ENCODE data around the gene MOB3A.

DNA sequence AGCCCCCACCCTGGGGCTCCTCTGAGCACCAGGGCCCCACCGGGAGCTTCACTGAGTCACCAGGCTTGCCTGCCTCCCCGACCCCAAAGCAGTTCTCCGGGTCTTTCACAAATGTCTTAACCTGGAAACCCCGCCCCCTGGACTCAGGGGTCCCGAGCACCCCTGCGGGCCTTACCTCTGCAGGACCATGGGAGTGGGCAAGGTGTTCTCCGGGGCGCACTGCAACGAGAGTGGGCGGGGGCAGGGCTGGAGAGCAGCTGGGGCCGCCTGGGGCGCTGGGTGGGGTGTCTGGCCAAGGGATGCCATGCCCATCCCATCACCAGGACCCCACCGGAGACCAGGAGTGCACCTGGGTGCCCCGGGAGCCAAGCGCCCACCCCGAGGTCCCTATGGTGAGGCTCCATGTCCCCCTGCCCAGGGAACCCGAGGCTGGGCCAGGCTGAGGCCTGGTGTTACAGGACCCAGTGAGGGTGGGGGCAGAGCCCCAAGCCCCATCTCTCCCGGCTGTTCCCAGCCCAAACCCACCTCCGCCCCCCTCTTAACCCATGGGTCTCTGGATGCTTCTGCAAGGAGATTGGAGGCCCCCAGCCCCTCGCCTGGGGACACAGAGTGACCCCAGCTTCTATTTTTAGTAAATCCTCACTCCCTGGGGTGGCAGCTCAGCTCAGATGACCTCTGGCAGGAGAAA lies 56.0 kb downstream of the MOB3A start:
- TF ChIP-seq POLR2AphosphoS5 (IDR thresholded peaks at IDR 0.05; ENCODE audit: low read depth, low read length) (no peak), CTCF (IDR thresholded peaks at IDR 0.05) (no peak), RCOR1 (IDR thresholded peaks at IDR 0.05; ENCODE audit: low read length) (no peak), FOXM1 (IDR thresholded peaks at IDR 0.05; ENCODE audit: low read depth) (no peak), USF2 (IDR thresholded peaks at IDR 0.05; ENCODE audit: borderline replicate concordance, low read depth, low read length) (no peak), EZH2phosphoT487 (IDR thresholded peaks at IDR 0.05; ENCODE audit: borderline replicate concordance, low read depth) (no peak), TEAD4 (IDR thresholded peaks at IDR 0.05; ENCODE audit: borderline replicate concordance, insufficient read depth) (no peak), SMC3 (IDR thresholded peaks at IDR 0.05; ENCODE audit: low read depth, low read length) (no peak), GATA2 (CRISPR knock-in tag; IDR thresholded peaks at IDR 0.05) (no peak), TAF1 (IDR thresholded peaks at IDR 0.05; ENCODE audit: borderline replicate concordance, low read depth, low read length) (no peak), YY1 (IDR thresholded peaks at IDR 0.05; ENCODE audit: low read depth) (no peak)
